ENCODE data around the gene TLR6.
"Not testable (repeated sequence)": the region's sequence is repeated elsewhere in the genome, so short reads cannot be mapped to it uniquely, and the experiment has no call there.

The TLR6 gene

DNA sequence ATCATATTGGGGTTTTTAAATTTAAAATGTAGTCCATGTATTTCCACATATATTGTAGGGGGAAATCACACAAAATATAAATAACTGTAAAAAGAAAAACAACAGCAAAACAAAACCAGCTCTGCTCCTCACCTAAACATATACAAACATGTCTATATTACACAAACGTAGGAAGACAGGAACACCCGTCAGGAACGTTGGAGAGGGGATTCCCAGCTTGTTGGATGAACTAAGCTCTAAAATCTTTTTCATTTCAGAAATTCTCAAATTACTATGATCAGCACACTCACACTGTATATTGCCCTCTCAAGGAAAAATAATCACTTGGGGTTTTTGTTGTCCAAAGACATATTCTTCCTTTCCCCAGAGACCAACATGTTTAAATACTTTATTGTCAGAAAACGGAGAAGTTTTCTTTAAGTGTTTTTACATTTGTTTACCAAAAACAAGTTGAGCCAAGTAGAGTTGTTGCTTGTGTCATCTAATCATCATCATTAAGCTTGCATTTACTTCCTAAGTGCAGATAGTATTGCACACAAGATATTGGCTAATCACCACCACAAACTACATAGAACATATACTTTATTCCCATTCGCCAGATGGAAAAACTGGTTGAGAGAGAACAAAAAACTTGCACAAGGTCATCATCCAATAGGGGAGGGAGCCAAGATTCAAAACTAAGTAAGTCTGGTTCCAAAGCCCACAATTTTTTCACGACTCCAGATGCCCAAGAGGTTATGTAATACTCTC, 71.4 kb downstream of the TLR6 start:
- no peak for DNase-seq

DNA sequence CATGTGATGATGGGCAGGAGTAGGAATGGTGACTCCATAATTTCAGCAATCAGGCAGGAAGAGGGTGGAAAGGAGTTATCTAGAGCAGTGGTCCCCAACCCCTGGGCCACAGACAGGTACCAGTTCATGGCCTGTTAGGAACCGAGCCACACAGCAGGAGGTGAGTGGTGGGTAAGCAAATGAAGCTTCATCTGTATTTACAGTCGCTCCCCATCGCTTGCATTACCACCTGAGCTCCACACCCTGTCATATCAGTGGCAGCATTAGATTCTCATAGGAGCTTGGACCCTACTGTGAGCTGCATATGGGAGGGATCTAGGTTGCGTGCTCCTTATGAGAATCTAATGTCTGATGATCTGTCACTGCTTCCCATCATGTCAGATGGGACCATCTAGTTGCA, 72.5 kb downstream of the TLR6 start:
- no peak for DNase-seq

DNA sequence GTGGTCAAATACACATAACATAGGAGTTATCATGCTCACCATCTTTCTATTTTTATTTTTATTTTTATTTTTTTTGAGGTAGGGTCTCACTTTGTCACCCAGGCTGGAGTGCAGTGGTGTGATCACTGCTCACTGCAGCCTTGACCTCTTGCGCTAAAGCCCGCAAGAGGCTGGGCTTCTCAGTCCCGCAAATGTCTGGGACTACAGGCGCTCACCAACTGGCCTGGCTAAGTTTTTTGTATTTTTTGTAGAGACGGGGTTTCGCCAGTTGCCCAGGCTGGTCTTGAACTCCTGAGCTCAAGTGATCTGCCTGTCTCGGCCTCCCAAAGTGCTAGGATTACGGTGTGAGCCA, 73.5 kb downstream of the TLR6 start:
- no peak for DNase-seq

DNA sequence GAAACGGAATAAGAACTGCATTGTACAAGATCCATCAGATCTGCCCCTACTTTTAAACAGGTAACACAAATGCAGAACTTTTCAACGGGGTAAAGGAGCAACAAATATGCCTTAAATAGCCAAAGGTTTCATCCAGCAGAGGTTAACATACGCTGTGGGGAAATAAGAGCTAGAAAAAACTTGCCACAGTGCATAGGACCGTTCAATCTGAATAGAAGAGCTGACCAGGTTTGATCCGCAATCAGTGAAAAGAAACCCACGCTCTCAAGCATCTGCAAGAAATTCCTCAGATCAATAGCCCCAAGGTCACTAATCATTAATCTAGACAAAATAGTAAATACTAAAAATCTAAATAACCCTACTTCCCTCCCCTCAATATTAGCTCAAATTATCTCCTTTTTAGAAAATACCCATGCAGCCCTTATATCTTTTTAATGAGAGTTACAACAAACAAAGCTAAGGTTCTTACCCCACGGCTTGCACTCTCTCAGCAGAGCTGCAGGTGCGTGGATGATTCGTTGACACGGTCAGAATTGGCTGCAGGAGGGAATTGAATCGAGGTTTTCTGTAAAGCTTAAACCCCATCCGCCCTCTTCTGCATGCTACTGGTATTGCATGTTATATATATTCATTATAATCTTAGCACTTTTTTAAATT, 74.0 kb downstream of the TLR6 start, which contains the start of gene TLR10:
Gene TLR10 (minus strand): TSS at position 539 of the 657 bp plus-strand sequence. CDS start 7,400 bp downstream, outside the sequence.
- DNase-seq: peak; percentile 42

DNA sequence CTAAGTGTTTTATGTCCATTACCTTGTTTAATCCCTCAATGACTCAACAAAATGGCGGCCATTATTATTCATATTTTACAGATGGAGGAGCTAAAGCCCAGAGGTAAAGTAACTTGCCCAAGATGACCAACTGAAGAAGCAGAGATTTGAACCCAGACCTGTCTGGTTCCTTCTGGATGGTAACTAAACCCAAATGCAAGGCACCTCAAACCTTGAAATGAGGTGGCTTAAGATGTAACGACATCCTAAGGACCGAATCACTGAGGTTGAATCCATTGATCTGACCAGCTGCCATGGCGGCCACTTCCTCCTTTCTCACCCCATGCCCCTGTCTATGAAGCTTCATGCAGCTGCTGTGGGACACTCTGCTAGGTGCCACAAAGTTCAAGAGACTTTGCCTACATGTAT, 74.8 kb downstream of the TLR6 start:
- DNase-seq: no peak

DNA sequence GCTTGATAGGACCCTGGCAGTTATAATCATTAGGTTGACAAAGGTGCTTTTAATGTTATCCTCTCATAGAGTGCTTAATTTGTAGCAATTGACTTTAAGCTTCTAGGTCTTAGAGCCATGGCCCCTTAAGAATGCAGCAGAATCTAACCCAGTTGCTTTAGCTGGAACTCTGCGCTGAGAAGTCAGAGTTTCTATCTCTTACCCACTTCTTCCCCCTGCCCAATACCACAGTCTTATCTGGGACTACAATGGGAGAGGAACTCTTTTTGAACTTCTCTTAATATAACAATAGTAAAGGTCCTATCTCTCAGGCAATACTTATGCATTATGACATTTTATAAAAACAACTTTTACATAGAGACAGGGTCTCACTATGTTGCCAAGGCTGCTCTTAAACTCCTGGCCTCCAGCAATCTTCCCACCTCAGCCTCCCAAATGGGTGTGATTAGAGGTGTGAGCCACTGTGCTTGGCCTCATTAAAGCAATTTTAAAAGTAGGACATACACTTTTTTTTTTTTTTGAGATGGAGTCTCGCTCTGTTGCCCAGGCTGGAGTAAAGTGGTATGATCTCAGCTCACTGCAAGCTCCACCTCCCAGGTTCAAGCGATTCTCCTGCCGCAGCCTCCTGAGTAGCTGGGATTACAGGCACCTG, 75.7 kb downstream of the TLR6 start:
- no peak for DNase-seq

DNA sequence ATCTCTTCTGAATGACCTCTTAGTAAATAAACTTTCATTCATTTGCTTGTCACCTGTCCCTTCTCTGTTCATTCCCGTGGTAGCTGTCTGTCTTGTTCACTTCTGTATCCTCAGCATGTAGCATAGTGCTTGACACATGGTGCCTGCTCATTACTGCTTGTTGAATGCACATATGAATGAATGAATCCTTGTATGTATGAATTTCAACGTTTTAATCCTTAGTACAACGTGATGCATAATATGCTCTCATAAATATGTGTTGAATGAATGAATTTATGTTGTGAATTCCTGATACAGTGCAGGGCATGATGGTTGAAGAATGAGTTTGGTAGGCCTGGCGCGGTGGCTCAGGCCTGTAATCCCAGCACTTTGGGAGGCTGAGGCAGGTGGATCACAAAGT, 76.8 kb downstream of the TLR6 start:
- DNase-seq: no peak

DNA sequence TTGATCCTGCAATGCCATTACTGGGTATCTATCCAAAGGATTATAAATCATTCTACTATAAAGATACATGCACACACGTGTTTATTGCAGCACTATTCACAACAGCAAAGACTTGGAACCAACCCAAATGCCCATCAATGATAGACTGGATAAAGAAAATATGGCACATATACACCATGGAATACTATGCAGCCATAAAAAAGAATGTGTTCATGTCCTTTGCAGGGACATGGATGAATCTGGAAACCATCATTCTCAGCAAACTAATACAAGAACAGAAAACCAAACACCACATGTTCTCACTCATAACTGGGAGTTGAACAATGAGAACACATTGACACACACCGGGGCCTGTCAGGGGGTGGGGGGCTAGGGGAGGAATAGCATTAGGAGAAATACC, 78.7 kb downstream of the TLR6 start:
- DNase-seq: not testable (repeated sequence)

DNA sequence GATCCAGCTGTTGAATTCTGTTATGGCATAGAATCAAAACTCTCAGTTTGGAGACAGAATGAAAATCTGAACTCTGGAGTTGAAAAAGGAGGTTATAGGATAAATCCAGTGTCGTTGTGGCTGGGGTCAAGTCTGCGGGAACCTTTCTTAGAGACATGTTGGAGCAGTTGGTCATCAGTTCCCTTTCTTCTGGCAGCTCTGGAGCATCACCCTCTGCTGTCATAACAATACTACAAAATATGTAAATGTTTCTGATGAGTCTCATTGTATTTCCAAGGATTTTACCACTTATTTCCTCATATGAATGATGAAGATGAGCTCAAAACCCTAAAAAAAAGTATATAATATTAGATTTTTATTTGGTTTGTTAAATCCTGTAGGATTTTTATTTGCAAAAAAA, 81.3 kb downstream of the TLR6 start:
- no peak for DNase-seq

DNA sequence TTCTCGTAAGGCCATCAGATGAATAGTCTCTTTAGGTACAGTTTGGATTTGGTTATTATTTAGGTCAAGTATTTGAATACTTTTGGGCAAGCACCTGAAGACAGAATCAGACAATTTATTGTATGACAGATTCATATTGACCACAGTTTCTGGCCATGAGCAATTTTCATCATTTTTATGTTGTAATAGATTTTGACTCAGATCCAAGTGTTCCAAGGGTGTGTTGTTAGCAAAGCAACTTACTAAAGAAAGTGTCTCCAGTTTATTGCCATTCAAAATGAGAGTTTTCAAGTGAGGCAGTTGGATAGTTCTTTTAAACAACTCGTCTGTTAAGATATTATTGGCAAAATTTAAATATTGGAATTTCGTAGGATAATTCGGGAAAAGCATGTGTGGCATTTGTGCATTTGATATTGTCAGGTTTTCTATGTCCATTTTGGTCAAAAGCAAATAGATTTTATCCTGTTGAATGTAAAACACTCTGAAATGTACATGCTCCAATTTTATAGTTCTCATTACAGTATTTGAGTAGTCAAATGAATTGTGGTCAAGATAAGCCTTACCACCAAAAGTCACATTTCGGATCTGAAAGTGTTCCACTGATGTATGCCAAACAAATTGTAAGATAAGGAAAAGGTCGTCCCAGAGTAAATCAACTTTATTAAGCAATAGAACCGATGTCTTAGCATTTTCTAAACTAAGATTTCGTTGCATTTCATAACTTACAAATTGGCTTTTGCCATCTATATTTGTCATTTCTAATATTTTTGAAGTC, 82.2 kb downstream of the TLR6 start:
- DNase-seq: no peak
